Stomach (tissue), 9 donors: ENCODE data around the gene ZNF469. TPM values are rescaled to one million over a fixed set of nuclear protein-coding genes. Genes with fewer than 3 reads are reported as not detected.

Source experiments
- DNase-seq, 2 donors: peaks; one replicate each; pipeline versions ENCODE4 v3.0.0 to v3.0.0-alpha.2; 2013 to 2019
- H3K27ac ChIP-seq, 5 donors: fragments of 200-600 bp in 4 of 5; sonication (generic) in 4 of 5; one replicate each; pipeline ENCODE4 v1.5.1; 2013 to 2019; ENCODE audit warnings: mild to moderate bottlenecking in 1 of 5, moderate library complexity in 1 of 5
- H3K27me3 ChIP-seq, 3 donors: fragments of 200-600 bp; sonication (generic); one replicate each; pipeline ENCODE4 v1.5.1; 2017 to 2019; ENCODE audit warnings: mixed run types in 1 of 3
- H3K36me3 ChIP-seq, 4 donors: fragments of 200-600 bp; sonication (generic); 1 replicate in 3 of 4; 2 replicates in 1 of 4; pipeline ENCODE4 v1.5.1; 2016 to 2019
- H3K4me1 ChIP-seq, 4 donors: fragments of 200-600 bp; sonication (generic); one replicate each; pipeline ENCODE4 v1.5.1; 2016 to 2019
- H3K4me3 ChIP-seq, 4 donors: fragments of 200-600 bp; sonication (generic) in 3 of 4; one replicate each; pipeline ENCODE4 v1.5.1; 2016 to 2019; ENCODE audit warnings: mild to moderate bottlenecking in 1 of 4
- H3K9me3 ChIP-seq, 4 donors: fragments of 200-600 bp; sonication (generic); one replicate each; pipeline ENCODE4 v1.5.1; 2016 to 2019
- EP300 ChIP-seq: sonication (generic); formaldehyde crosslinking; IDR thresholded peaks from one replicate; pipeline ENCODE4 v1.6.1; 2017; ENCODE audit warnings: antibody characterized with exemption
- POLR2A ChIP-seq, 4 donors: fragments of 450-650 bp; IDR thresholded peaks; one replicate each; pipeline ENCODE4 v1.6.1; 2016; ENCODE audit warnings: antibody characterized with exemption in 4 of 4, control low read depth in 2 of 4, mild to moderate bottlenecking in 1 of 4, moderate library complexity in 1 of 4
- POLR2AphosphoS5 ChIP-seq, 3 donors: sonication (generic); formaldehyde crosslinking; IDR thresholded peaks; one replicate each; pipeline ENCODE4 v1.6.1; 2016; ENCODE audit warnings: antibody characterized with exemption in 3 of 3
- WGBS, 5 donors: extraction: QIAGEN DNeasy Blood & Tissue Kit in 3 of 5; methylation state at CpG; one replicate each; pipeline versions ENCODE4 v1.1.5 to v1.1.7; 2013 to 2018; 5-methylcytosine and 5-hydroxymethylcytosine counted together
- intact Hi-C: fragments of 100-400 bp; cut with DNase I; formaldehyde crosslinking; loops from one replicate; pipeline ENCODE4 v1.15.1; 2023; ENCODE audit warnings: low total_unique reads
- polyA plus RNA-seq, 3 donors: library from polyadenylated mRNA; stranded (reverse); fragments of 200-250 nt; gene quantifications; one replicate each; pipeline ENCODE4 v1.2.3, GENCODE V29; 2013
- total RNA-seq, 5 donors: library from RNA; depleted of rRNA; stranded (reverse); fragments of >200 nt; gene quantifications; one replicate each; pipeline versions ENCODE4 v1.1.0 to v1.2.3, GENCODE V29; 2014 to 2016
- TF ChIP-seq, protein P1 (sequence below), 7 experiments: fragments of 450-650 bp in 4 of 7; fragments of 200-600 bp in 3 of 7; sonication (generic) in 3 of 7; IDR thresholded peaks; one replicate each; pipeline ENCODE4 v1.5.1; 2016 to 2019; ENCODE audit warnings: antibody characterized with exemption in 7 of 7, control low read depth in 2 of 7, mild to moderate bottlenecking in 1 of 7
- donor health status: healthy with polysubstance abuse.
- donor health status: Bipolar disorder and iron deficiency.
- donor health status: healthy.

ZNF469 gene
- total and polyA plus RNA-seq, 8 donors: under 0.01 to 6.2 (median 0.24) TPM

DNA sequence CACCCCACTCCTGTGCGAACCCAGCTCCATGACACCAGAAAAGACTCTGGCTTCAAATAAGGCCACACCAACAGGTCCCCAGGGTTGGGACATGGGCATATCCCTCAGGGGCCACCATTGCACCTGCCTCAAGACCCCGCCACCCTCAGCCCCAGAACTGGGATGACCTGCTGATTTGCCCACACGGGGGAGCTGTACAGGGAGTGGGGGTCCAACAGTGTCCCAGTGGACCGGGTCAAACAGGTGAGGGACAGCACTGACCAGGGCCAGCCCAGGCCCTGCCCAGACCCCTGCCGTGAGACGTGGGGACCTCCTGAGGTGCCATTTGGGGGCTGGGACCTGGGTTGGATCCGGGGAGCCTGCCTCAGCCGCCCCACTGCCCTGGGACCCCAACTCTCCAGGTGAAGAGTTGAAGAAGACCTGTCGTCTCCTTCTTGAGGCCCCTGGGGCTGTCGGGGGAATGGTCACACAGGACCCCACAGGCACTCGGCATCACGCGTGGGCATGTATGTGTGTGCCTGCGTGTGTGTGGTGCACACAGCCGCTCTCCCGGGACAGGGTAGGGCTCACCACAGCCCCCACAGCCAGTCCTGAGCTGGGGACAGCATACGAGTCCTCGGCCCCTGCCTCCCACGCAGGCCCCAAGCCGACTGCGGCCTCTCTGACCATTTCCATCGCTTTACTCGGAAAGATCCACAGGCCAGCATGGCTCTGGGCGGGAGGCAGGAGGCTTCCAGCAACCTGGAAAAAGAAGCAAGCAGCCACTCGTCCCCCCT lies 34.2 kb upstream of the ZNF469 start:
- DNase-seq: no peak
- no peak overlapping the region for H3K27ac ChIP-seq
- H3K4me3 ChIP-seq: no peak overlapping the region
- intact Hi-C loops: no loop called here
- peaks cover 0 to 6% (median 0%) of the 10 kb centered on the region in 3 donors for H3K27me3 ChIP-seq
- TF ChIP-seq EP300 (no peak), POLR2AphosphoS5 (IDR thresholded peaks at IDR 0.05) (no peak), POLR2A (IDR thresholded peaks at IDR 0.05) (no peak)
- TF ChIP-seq, protein P1, sequence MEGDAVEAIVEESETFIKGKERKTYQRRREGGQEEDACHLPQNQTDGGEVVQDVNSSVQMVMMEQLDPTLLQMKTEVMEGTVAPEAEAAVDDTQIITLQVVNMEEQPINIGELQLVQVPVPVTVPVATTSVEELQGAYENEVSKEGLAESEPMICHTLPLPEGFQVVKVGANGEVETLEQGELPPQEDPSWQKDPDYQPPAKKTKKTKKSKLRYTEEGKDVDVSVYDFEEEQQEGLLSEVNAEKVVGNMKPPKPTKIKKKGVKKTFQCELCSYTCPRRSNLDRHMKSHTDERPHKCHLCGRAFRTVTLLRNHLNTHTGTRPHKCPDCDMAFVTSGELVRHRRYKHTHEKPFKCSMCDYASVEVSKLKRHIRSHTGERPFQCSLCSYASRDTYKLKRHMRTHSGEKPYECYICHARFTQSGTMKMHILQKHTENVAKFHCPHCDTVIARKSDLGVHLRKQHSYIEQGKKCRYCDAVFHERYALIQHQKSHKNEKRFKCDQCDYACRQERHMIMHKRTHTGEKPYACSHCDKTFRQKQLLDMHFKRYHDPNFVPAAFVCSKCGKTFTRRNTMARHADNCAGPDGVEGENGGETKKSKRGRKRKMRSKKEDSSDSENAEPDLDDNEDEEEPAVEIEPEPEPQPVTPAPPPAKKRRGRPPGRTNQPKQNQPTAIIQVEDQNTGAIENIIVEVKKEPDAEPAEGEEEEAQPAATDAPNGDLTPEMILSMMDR (IDR thresholded peaks at IDR 0.05): no peak
- 87 to 91% (median 89%) methylated on average over 15 to 25 of the region's 25 CpGs for WGBS, 5 donors
- no peaks in the 10 kb centered on the region for H3K4me1 ChIP-seq
- no peaks in the 10 kb centered on the region for H3K36me3 ChIP-seq
- peaks cover 0 to under 1% (median 0%) of the 10 kb centered on the region in 4 donors for H3K9me3 ChIP-seq

- DNase-seq: no peak
Observed at GRCh38 chr16:88349153-88349902, 33.4 kb upstream of the ZNF469 start.

GRCh38 chr16:88349903-88350900 lies 32.6 kb upstream of the ZNF469 start:
- intact Hi-C loops: no loop called here
- Histone ChIP-seq H3K27ac (no peak overlapping the region), H3K4me1 (no peaks in the 10 kb centered on the region), H3K4me3 (no peak overlapping the region), H3K36me3 (no peaks in the 10 kb centered on the region), H3K9me3 (no peaks in the 10 kb centered on the region), H3K27me3 (peaks cover 0 to 6% (median 0%) of the 10 kb centered on the region in 3 donors)
- WGBS, 5 donors: 83 to 85% (median 84%) methylated on average over 29 to 32 of the region's 32 CpGs
- no peak for DNase-seq
- no peak for TF ChIP-seq POLR2A (IDR thresholded peaks at IDR 0.05)
- no peak for TF ChIP-seq POLR2AphosphoS5 (IDR thresholded peaks at IDR 0.05)
- TF ChIP-seq EP300: no peak
- TF ChIP-seq, protein P1 (IDR thresholded peaks at IDR 0.05): no peak

More at GRCh38 chr16:88349153-88349902, 33.4 kb upstream of the ZNF469 start:
- H3K4me3 ChIP-seq: no peak overlapping the region
- intact Hi-C loops: no loop called here
- TF ChIP-seq EP300 (no peak), POLR2A (IDR thresholded peaks at IDR 0.05) (no peak), POLR2AphosphoS5 (IDR thresholded peaks at IDR 0.05) (no peak)
- TF ChIP-seq, protein P1 (IDR thresholded peaks at IDR 0.05): no peak
- 79 to 84% (median 83%) methylated on average over 9 to 12 of the region's 12 CpGs for WGBS, 5 donors
- no peaks in the 10 kb centered on the region for H3K9me3 ChIP-seq
- H3K27me3 ChIP-seq: peaks cover 0 to 6% (median 0%) of the 10 kb centered on the region in 3 donors
- H3K27ac ChIP-seq: no peak overlapping the region
- H3K4me1 ChIP-seq: no peaks in the 10 kb centered on the region
- no peaks in the 10 kb centered on the region for H3K36me3 ChIP-seq
